ENCODE results near the gene EHD1. TPM values are rescaled to one million over a fixed set of nuclear protein-coding genes. Genes with fewer than 3 reads are reported as not detected.

The EHD1 gene
- total RNA-seq, 4 donors from 2014 or later: 35.2 to 93.9 (median 42.6) TPM

GRCh38 chr11:64883575-64883974 lies 5.2 kb upstream of the EHD1 start:
- Histone ChIP-seq H3K4me3 (no peak overlapping the region), H3K27ac (peak overlapping the region in 2 of 4 donors; percentile 90 to 98), H3K27me3 (no peaks in the 10 kb centered on the region), H3K4me1 (peaks cover 3 to 47% (median 31%) of the 10 kb centered on the region in 4 donors), H3K9me3 (no peaks in the 10 kb centered on the region), H3K36me3 (no peaks in the 10 kb centered on the region)
- WGBS, 2 donors: 86% methylated on average over 5 of the region's 5 CpGs; no CpG with 5 or more reads in 1 of the 2 donors
- DNase-seq (ENCODE audit: low spot score in 2 of 2): no peak
- no peak for TF ChIP-seq POLR2A (IDR thresholded peaks at IDR 0.05)
- no peak for TF ChIP-seq EP300 (IDR thresholded peaks at IDR 0.05)
- no peak for TF ChIP-seq CTCF (IDR thresholded peaks at IDR 0.05)

GRCh38 chr11:64882243-64882642 lies 3.8 kb upstream of the EHD1 start:
- no peaks in the 10 kb centered on the region for H3K36me3 ChIP-seq
- no peaks in the 10 kb centered on the region for H3K9me3 ChIP-seq
- H3K4me3 ChIP-seq: no peak overlapping the region
- H3K4me1 ChIP-seq: peaks cover 3 to 39% (median 27%) of the 10 kb centered on the region in 4 donors
- no peaks in the 10 kb centered on the region for H3K27me3 ChIP-seq
- DNase-seq (ENCODE audit: low spot score in 2 of 2): no peak
- TF ChIP-seq CTCF (IDR thresholded peaks at IDR 0.05): no peak
- no peak for TF ChIP-seq EP300 (IDR thresholded peaks at IDR 0.05)
- no peak for TF ChIP-seq POLR2A (IDR thresholded peaks at IDR 0.05)
- WGBS, 2 donors: 60 to 77% methylated on average over 5 of the region's 5 CpGs
- peak overlapping the region in 3 of 4 donors; percentile 20 to 98 (median 90) for H3K27ac ChIP-seq

GRCh38 chr11:64881476-64881875 lies 3.1 kb upstream of the EHD1 start:
- no peak overlapping the region for H3K4me3 ChIP-seq
- H3K4me1 ChIP-seq: peaks cover 3 to 46% (median 35%) of the 10 kb centered on the region in 4 donors
- 91 to 92% methylated on average over 8 of the region's 8 CpGs for WGBS, 2 donors
- DNase-seq (ENCODE audit: low spot score in 2 of 2): no peak
- no peak for TF ChIP-seq EP300 (IDR thresholded peaks at IDR 0.05)
- no peak for TF ChIP-seq POLR2A (IDR thresholded peaks at IDR 0.05)
- TF ChIP-seq CTCF (IDR thresholded peaks at IDR 0.05): no peak
- H3K9me3 ChIP-seq: no peaks in the 10 kb centered on the region
- H3K27me3 ChIP-seq: no peaks in the 10 kb centered on the region
- H3K36me3 ChIP-seq: no peaks in the 10 kb centered on the region
- peak overlapping the region in 3 of 4 donors; percentile 90 to 98 (median 94) for H3K27ac ChIP-seq

GRCh38 chr11:64880240-64881001 lies 2.0 kb upstream of the EHD1 start:
- Histone ChIP-seq H3K9me3 (no peaks in the 10 kb centered on the region), H3K4me1 (peaks cover 3 to 57% (median 46%) of the 10 kb centered on the region in 4 donors), H3K27me3 (no peaks in the 10 kb centered on the region), H3K36me3 (no peaks in the 10 kb centered on the region), H3K4me3 (peak overlapping the region in 2 of 4 donors; percentile 1 to 13), H3K27ac (peak overlapping the region; percentile 57 to 98 (median 92))
- peak; percentile 42 to 54 for DNase-seq (ENCODE audit: low spot score in 2 of 2)
- peak in 1 of 2 donors; percentile 8 for TF ChIP-seq POLR2A (IDR thresholded peaks at IDR 0.05)
- TF ChIP-seq EP300 (IDR thresholded peaks at IDR 0.05): peak in 1 of 2 donors; percentile 69
- no peak for TF ChIP-seq CTCF (IDR thresholded peaks at IDR 0.05)
- WGBS, 2 donors: 27 to 29% methylated on average over 14 of the region's 14 CpGs

GRCh38 chr11:64879244-64879900 lies 951 bp upstream of the EHD1 start:
- H3K4me3 ChIP-seq: peak overlapping the region; percentile 67 to 99 (median 80)
- 15 to 17% methylated on average over 16 of the region's 16 CpGs for WGBS, 2 donors
- no peaks in the 10 kb centered on the region for H3K36me3 ChIP-seq
- TF ChIP-seq EP300 (IDR thresholded peaks at IDR 0.05) (no peak), POLR2A (IDR thresholded peaks at IDR 0.05) (no peak), CTCF (IDR thresholded peaks at IDR 0.05) (no peak)
- H3K4me1 ChIP-seq: peaks cover 3 to 67% (median 56%) of the 10 kb centered on the region in 4 donors
- DNase-seq (ENCODE audit: low spot score in 2 of 2): no peak
- H3K27me3 ChIP-seq: no peaks in the 10 kb centered on the region
- no peaks in the 10 kb centered on the region for H3K9me3 ChIP-seq
- H3K27ac ChIP-seq: peak overlapping the region; percentile 57 to 98 (median 92)
